ENCODE data around the gene CENPK. TPM values are rescaled to one million over a fixed set of nuclear protein-coding genes. Genes with fewer than 3 reads are reported as not detected.

CENPK gene
- total and polyA plus RNA-seq, 2 of the 8 experiments (the other 6 are each of a cell fraction or from before 2014, with no cell fraction given), result 13.3 to 50.9 TPM

DNA sequence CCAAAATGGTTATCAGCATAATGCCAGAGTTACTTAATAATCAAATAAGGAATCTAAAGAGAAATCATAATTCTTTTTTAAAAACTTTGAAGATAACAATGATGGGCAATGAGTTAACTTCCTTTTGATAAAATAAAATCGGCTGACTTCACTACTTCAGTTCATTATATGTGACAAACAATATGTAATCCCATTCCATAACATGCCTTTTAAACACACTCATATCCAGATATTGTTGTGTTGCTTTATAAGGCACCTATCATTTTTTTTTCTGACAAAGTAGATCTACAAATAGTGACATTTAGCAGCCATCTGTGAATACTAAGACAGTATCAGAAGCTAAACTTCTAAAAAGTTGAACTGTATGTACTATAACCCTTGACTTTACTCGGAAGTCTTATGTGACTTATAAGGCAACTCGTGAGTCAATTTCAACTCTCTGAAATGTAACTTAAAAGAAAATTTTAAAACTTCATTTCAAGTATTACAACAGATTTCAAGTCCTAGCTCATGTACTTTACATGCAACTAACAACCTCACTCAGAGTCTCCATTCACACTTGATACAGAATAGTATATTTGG lies 88.7 kb downstream of the CENPK start:
- DNase-seq (ENCODE audit: low read depth in 1 of 2, low spot score in 2 of 2) (no peak), FAIRE-seq (no peak)
- H2BK120ac ChIP-seq (replicated peaks; ENCODE audit: low read depth, low read length), result no peak overlapping the region
- H4K8ac ChIP-seq (ENCODE audit: extremely low read depth, insufficient read depth, low read length), result no peak overlapping the region
- H3K79me1 ChIP-seq (ENCODE audit: low read depth, low read length), result no peaks in the 10 kb centered on the region
- H4K20me1 ChIP-seq (replicated peaks in 1 of 2; ENCODE audit: control insufficient read depth in 1 of 2, insufficient read depth in 2 of 2, low read length in 2 of 2), result no peaks in the 10 kb centered on the region
- TF ChIP-seq CTCF (IDR thresholded peaks at IDR 0.05; ENCODE audit: control extremely low read depth in 1 of 3, insufficient read depth in 1 of 3, low read depth in 1 of 3, low read length in 3 of 3) (no peak), CTBP2 (IDR thresholded peaks at IDR 0.05; ENCODE audit: borderline replicate concordance, insufficient read depth, insufficient read length, low read length) (no peak), RXRA (IDR thresholded peaks at IDR 0.05; ENCODE audit: insufficient read depth, low read depth, low read length) (no peak), POLR2AphosphoS5 (IDR thresholded peaks at IDR 0.05; ENCODE audit: low read depth, low read length) (no peak), TAF7 (optimal IDR thresholded peaks at IDR 0.05; ENCODE audit: borderline replicate concordance, low read depth, low read length) (no peak), ATF3 (IDR thresholded peaks at IDR 0.05; ENCODE audit: insufficient read depth, low read depth, low read length) (no peak), CHD1 (IDR thresholded peaks at IDR 0.05; ENCODE audit: low read depth, low read length) (no peak)
- ChIA-PET CTCF (ENCODE audit: partially characterized antibody) (interaction anchor here (1.0 kb wide), 1 partner anchor 9 kb away, joined by 3 read pairs; no protein-coding TSS in a partner anchor), POLR2A (ENCODE audit: partially characterized antibody) (no interaction called here)
- no peak overlapping the region for H3K27ac ChIP-seq (ENCODE audit: low read depth, low read length)
- no peaks in the 10 kb centered on the region for H3K23me2 ChIP-seq (ENCODE audit: low read depth, low read length)
- H2AFZ ChIP-seq (ENCODE audit: low read length), result no peak overlapping the region
- WGBS, 2 experiments (ENCODE audit: extremely low coverage in 1 of 2, insufficient coverage in 1 of 2, insufficient read length in 1 of 2, insufficient replicate concordance in 2 of 2, low coverage in 1 of 2, low lambda C conversion rate in 2 of 2, missing lambda C conversion rate in 1 of 2), result 87% methylated on average over 3 of the region's 3 CpGs; no CpG with 5 or more reads in 1 of the 2 experiments
- H3K9ac ChIP-seq (replicated peaks in 1 of 4; ENCODE audit: extremely low read depth in 1 of 4, low read depth in 3 of 4, low read length in 3 of 4), result no peak overlapping the region
- no peak overlapping the region for H3K14ac ChIP-seq (ENCODE audit: insufficient read length)
- H3K79me2 ChIP-seq (ENCODE audit: control insufficient read depth in 1 of 2, insufficient read depth in 2 of 2, low read length in 2 of 2), result no peaks in the 10 kb centered on the region
- no peak overlapping the region for H3K56ac ChIP-seq (replicated peaks; ENCODE audit: insufficient read length, low read depth, low read length)
- H2BK5ac ChIP-seq (ENCODE audit: low read depth, low read length), result no peak overlapping the region
- H3K18ac ChIP-seq (ENCODE audit: extremely low read depth, low read length), result no peak overlapping the region
- no peak overlapping the region for H4K5ac ChIP-seq (ENCODE audit: insufficient read length, low read depth, low read length)
- no peak overlapping the region for H3K4ac ChIP-seq (replicated peaks; ENCODE audit: insufficient read length, low read depth, low read length)
- H2BK15ac ChIP-seq (ENCODE audit: low read length), result no peak overlapping the region
- H3K23ac ChIP-seq (ENCODE audit: insufficient read length), result no peak overlapping the region
- no peaks in the 10 kb centered on the region for H3K9me3 ChIP-seq (ENCODE audit: insufficient read depth in 2 of 2, low read depth in 1 of 2, low read length in 1 of 2)
- H2AK5ac ChIP-seq (ENCODE audit: low read depth, low read length), result no peak overlapping the region
- H3K4me1 ChIP-seq (replicated peaks in 1 of 4; ENCODE audit: control insufficient read depth in 3 of 4, insufficient read depth in 4 of 4, low read length in 3 of 4), result peaks cover 0 to 4% (median 0%) of the 10 kb centered on the region in 4 experiments; a peak in 1 of 7 replicates
- H3K27me3 ChIP-seq (replicated peaks in 1 of 4; ENCODE audit: control insufficient read depth in 3 of 4, extremely low read depth in 1 of 4, insufficient read depth in 3 of 4, low read length in 3 of 4), result no peaks in the 10 kb centered on the region
- no peaks in the 10 kb centered on the region for H3K36me3 ChIP-seq (ENCODE audit: control insufficient read depth in 2 of 4, insufficient read depth in 4 of 4, low read length in 3 of 4)
- no peak overlapping the region for H2BK12ac ChIP-seq (ENCODE audit: low read depth, low read length)
- H2BK20ac ChIP-seq (ENCODE audit: low read length), result no peak overlapping the region
- no peak overlapping the region for H3K4me2 ChIP-seq (ENCODE audit: insufficient read depth in 1 of 2, low read depth in 2 of 2, low read length in 2 of 2)
- H4K91ac ChIP-seq (replicated peaks; ENCODE audit: insufficient read length, low read length), result no peak overlapping the region
- no peak overlapping the region for H3K4me3 ChIP-seq (ENCODE audit: extremely low read depth in 1 of 4, insufficient read depth in 2 of 4, low read depth in 3 of 4, low read length in 4 of 4)

All from H1 (cell line).